H1 (cell line): ENCODE data around the gene RBAK. TPM values are rescaled to one million over a fixed set of nuclear protein-coding genes. Genes with fewer than 3 reads are reported as not detected.

Experiments
- CTCF ChIA-PET: fragments of 300-600 bp; sonication (Branson Sonifier 250); formaldehyde crosslinking; loops from one replicate; lab custom pipeline; 2021; ENCODE audit not compliant: partially characterized antibody; lab: Charles Lee
- POLR2A ChIA-PET: fragments of 300-600 bp; sonication (Branson Sonifier 250); formaldehyde crosslinking; loops from one replicate; lab custom pipeline; 2021; ENCODE audit warnings: inconsistent platforms; ENCODE audit not compliant: partially characterized antibody; lab: Charles Lee
- DNase-seq, 2 experiments: peaks; one replicate each; pipeline versions ENCODE4 v3.0.0 to v3.0.0-alpha.2; 2010 to 2022; ENCODE audit warnings: low spot score in 2 of 2, low read depth in 1 of 2, mixed read lengths in 1 of 2
- FAIRE-seq: peaks from 2 replicates; lab custom pipeline; 2011; peaks lifted over from hg19 to GRCh38; lab: Jason Lieb, UNC
- H2AFZ ChIP-seq: 2 replicates; pipeline ENCODE4 v1.8.1; 2012; ENCODE audit warnings: low read length, inconsistent platforms
- H2AK5ac ChIP-seq: 2 replicates; pipeline ENCODE4 v1.6.1; 2013; ENCODE audit warnings: low read depth, low read length
- H2BK120ac ChIP-seq: replicated peaks from 2 replicates; pipeline ENCODE3; 2013; ENCODE audit warnings: low read depth, low read length, inconsistent platforms
- H2BK12ac ChIP-seq: 2 replicates; pipeline ENCODE4 v1.6.1; 2013; ENCODE audit warnings: low read depth, low read length
- H2BK15ac ChIP-seq: 2 replicates; pipeline ENCODE4 v1.6.1; 2013; ENCODE audit warnings: low read length
- H2BK20ac ChIP-seq: 2 replicates; pipeline ENCODE4 v1.6.1; 2013; ENCODE audit warnings: low read length
- H2BK5ac ChIP-seq: 2 replicates; pipeline ENCODE4 v1.6.1; 2013; ENCODE audit warnings: low read depth, low read length
- H3K14ac ChIP-seq: 2 replicates; pipeline ENCODE4 v1.6.1; 2013; ENCODE audit warnings: inconsistent platforms; ENCODE audit not compliant: insufficient read length
- H3K18ac ChIP-seq: 2 replicates; pipeline ENCODE4 v1.6.1; 2013; ENCODE audit warnings: low read length; ENCODE audit errors: extremely low read depth
- H3K23ac ChIP-seq: 2 replicates; pipeline ENCODE4 v1.6.1; 2013; ENCODE audit warnings: inconsistent platforms; ENCODE audit not compliant: insufficient read length
- H3K23me2 ChIP-seq: 2 replicates; pipeline ENCODE4 v1.6.1; 2013; ENCODE audit warnings: low read depth, low read length
- H3K27ac ChIP-seq: 2 replicates; pipeline ENCODE4 v1.6.1; 2011; ENCODE audit warnings: low read depth, low read length, inconsistent platforms
- H3K27me3 ChIP-seq, 4 experiments: replicated peaks in 1 of 4; 1 replicate in 1 of 4; 2 replicates in 3 of 4; pipeline versions ENCODE4 v1.6.1 to v1.8.1; 2011 to 2013; ENCODE audit warnings: low read length in 3 of 4, mild to moderate bottlenecking in 3 of 4, inconsistent platforms in 2 of 4, mixed read lengths in 2 of 4, moderate library complexity in 1 of 4; ENCODE audit not compliant: control insufficient read depth in 3 of 4, insufficient read depth in 3 of 4; ENCODE audit errors: extremely low read depth in 1 of 4
- H3K36me3 ChIP-seq, 4 experiments: 2 replicates each; pipeline versions ENCODE4 v1.6.1 to v1.8.1; 2011 to 2013; ENCODE audit warnings: mild to moderate bottlenecking in 4 of 4, low read length in 3 of 4, moderate library complexity in 2 of 4, control low read depth in 1 of 4, inconsistent platforms in 1 of 4; ENCODE audit not compliant: insufficient read depth in 4 of 4, control insufficient read depth in 2 of 4
- H3K4ac ChIP-seq: replicated peaks from 2 replicates; pipeline ENCODE3; 2013; ENCODE audit warnings: low read length, low read depth, mixed read lengths, inconsistent platforms; ENCODE audit not compliant: insufficient read length
- H3K4me1 ChIP-seq, 4 experiments: replicated peaks in 1 of 4; 1 replicate in 1 of 4; 2 replicates in 3 of 4; pipeline versions ENCODE4 v1.6.1 to v1.8.1; 2011 to 2013; ENCODE audit warnings: low read length in 3 of 4, inconsistent platforms in 2 of 4, mixed read lengths in 1 of 4; ENCODE audit not compliant: insufficient read depth in 4 of 4, control insufficient read depth in 3 of 4
- H3K4me2 ChIP-seq, 2 experiments: 2 replicates each; pipeline versions ENCODE4 v1.6.1 to v1.8.1; 2011 to 2013; ENCODE audit warnings: low read depth in 2 of 2, low read length in 2 of 2, control low read depth in 1 of 2, inconsistent platforms in 1 of 2, mild to moderate bottlenecking in 1 of 2; ENCODE audit not compliant: insufficient read depth in 1 of 2
- H3K4me3 ChIP-seq, 4 experiments: fragments of 200-600, 300-600 bp in 1 of 4; sonication (generic), shearing (Covaris generic), sonication (Bioruptor Twin) in 1 of 4; 2 replicates each; pipeline versions ENCODE4 v1.5.1 to v1.8.1; 2011 to 2016; ENCODE audit warnings: low read length in 4 of 4, low read depth in 3 of 4, control low read depth in 2 of 4, inconsistent platforms in 2 of 4, mild to moderate bottlenecking in 2 of 4, mixed read lengths in 1 of 4, moderate library complexity in 1 of 4; ENCODE audit not compliant: insufficient read depth in 2 of 4; ENCODE audit errors: extremely low read depth in 1 of 4
- H3K56ac ChIP-seq: replicated peaks from 2 replicates; pipeline ENCODE3; 2013; ENCODE audit warnings: low read depth, mild to moderate bottlenecking, mixed read lengths, low read length, inconsistent platforms; ENCODE audit not compliant: insufficient read length
- H3K79me1 ChIP-seq: 2 replicates; pipeline ENCODE4 v1.6.1; 2013; ENCODE audit warnings: low read depth, low read length, control low read depth
- H3K79me2 ChIP-seq, 2 experiments: 2 replicates each; pipeline versions ENCODE4 v1.6.1 to v1.8.1; 2012 to 2013; ENCODE audit warnings: low read length in 2 of 2, mild to moderate bottlenecking in 2 of 2, inconsistent platforms in 1 of 2; ENCODE audit not compliant: insufficient read depth in 2 of 2, control insufficient read depth in 1 of 2
- H3K9ac ChIP-seq, 4 experiments: replicated peaks in 1 of 4; 1 replicate in 1 of 4; 2 replicates in 3 of 4; pipeline versions ENCODE4 v1.6.1 to v1.8.1; 2011 to 2013; ENCODE audit warnings: low read depth in 3 of 4, low read length in 3 of 4, control low read depth in 2 of 4, mild to moderate bottlenecking in 2 of 4, moderate library complexity in 2 of 4, inconsistent platforms in 1 of 4; ENCODE audit errors: extremely low read depth in 1 of 4
- H3K9me3 ChIP-seq, 2 experiments: 2 replicates each; pipeline versions ENCODE4 v1.6.1 to v1.8.1; 2012 to 2013; ENCODE audit warnings: mild to moderate bottlenecking in 2 of 2, moderate library complexity in 2 of 2, control low read depth in 1 of 2, inconsistent platforms in 1 of 2, low read depth in 1 of 2, low read length in 1 of 2, mixed read lengths in 1 of 2; ENCODE audit not compliant: insufficient read depth in 2 of 2
- H4K20me1 ChIP-seq, 2 experiments: replicated peaks in 1 of 2; 2 replicates each; pipeline versions ENCODE3 to v1.8.1; 2011 to 2013; ENCODE audit warnings: inconsistent platforms in 2 of 2, low read length in 2 of 2, mild to moderate bottlenecking in 1 of 2; ENCODE audit not compliant: insufficient read depth in 2 of 2, control insufficient read depth in 1 of 2
- H4K5ac ChIP-seq: 2 replicates; pipeline ENCODE4 v1.6.1; 2013; ENCODE audit warnings: low read length, low read depth, mixed read lengths, inconsistent platforms; ENCODE audit not compliant: insufficient read length
- H4K8ac ChIP-seq: 2 replicates; pipeline ENCODE4 v1.8.0; 2013; ENCODE audit warnings: mild to moderate bottlenecking, moderate library complexity, low read length, inconsistent platforms; ENCODE audit not compliant: insufficient read depth; ENCODE audit errors: extremely low read depth
- H4K91ac ChIP-seq: replicated peaks from 2 replicates; pipeline ENCODE3; 2013; ENCODE audit warnings: low read length, mixed read lengths, inconsistent platforms; ENCODE audit not compliant: insufficient read length
- CBX5 ChIP-seq: fragments of 300-800, 300-1000 bp; sonication (generic); IDR thresholded peaks from 2 replicates; pipeline ENCODE4 v1.7.1; 2016; ENCODE audit warnings: antibody characterized with exemption, low read length, low read depth
- CHD2 ChIP-seq: IDR thresholded peaks from 2 replicates; pipeline ENCODE4 v1.6.1; 2012; ENCODE audit warnings: low read length, improper control_type of control experiment
- EGR1 ChIP-seq: IDR thresholded peaks from 2 replicates; pipeline ENCODE4 v1.6.1; 2011; ENCODE audit warnings: low read depth, low read length, borderline replicate concordance
- POLR2A ChIP-seq, 2 experiments: IDR thresholded peaks; 1 replicate in 1 of 2; 2 replicates in 1 of 2; pipeline ENCODE4 v1.6.1; 2011; ENCODE audit warnings: low read depth in 2 of 2, low read length in 2 of 2, mild to moderate bottlenecking in 2 of 2; ENCODE audit errors: control extremely low read depth in 1 of 2
- POU5F1 ChIP-seq: IDR thresholded peaks from 2 replicates; pipeline ENCODE4 v1.6.1; 2011; ENCODE audit warnings: low read depth, mild to moderate bottlenecking, low read length, moderate library complexity
- RXRA ChIP-seq: IDR thresholded peaks from 2 replicates; pipeline ENCODE4 v1.6.1; 2011; ENCODE audit warnings: low read depth, mild to moderate bottlenecking, low read length, moderate library complexity; ENCODE audit not compliant: insufficient read depth
- SIX5 ChIP-seq: IDR thresholded peaks from 2 replicates; pipeline ENCODE4 v1.6.1; 2011; ENCODE audit warnings: mild to moderate bottlenecking, low read depth, low read length
- SP2 ChIP-seq: IDR thresholded peaks from 2 replicates; pipeline ENCODE4 v1.6.1; 2012; ENCODE audit warnings: mild to moderate bottlenecking, low read length, inconsistent platforms
- TCF12 ChIP-seq: IDR thresholded peaks from 2 replicates; pipeline ENCODE4 v1.6.1; 2011; ENCODE audit warnings: low read depth, mild to moderate bottlenecking, low read length
- WGBS, 2 experiments: shearing (Covaris generic) in 1 of 2; methylation state at CpG; one replicate each; pipeline versions ENCODE4 v1.1.6 to v1.1.7; 2013 to 2015; ENCODE audit warnings: low lambda C conversion rate in 2 of 2, mixed read lengths in 2 of 2, inconsistent platforms in 1 of 2, low coverage in 1 of 2, missing lambda C conversion rate in 1 of 2; ENCODE audit not compliant: insufficient replicate concordance in 2 of 2, insufficient coverage in 1 of 2, insufficient read length in 1 of 2; ENCODE audit errors: extremely low coverage in 1 of 2, missing lambda C conversion rate in 1 of 2; 5-methylcytosine and 5-hydroxymethylcytosine counted together
- polyA plus RNA-seq, 7 experiments: library from polyadenylated mRNA; depleted of rRNA in 3 of 7; stranded (reverse) in 5 of 7; unstranded in 2 of 7; fragments of >200 nt in 5 of 7; fragments of 200-250 nt in 2 of 7; gene quantifications; 1 replicate in 5 of 7; 2 replicates in 1 of 7; 4 replicates in 1 of 7; pipeline versions ENCODE4 v1.2.1 to v1.2.3, GENCODE V29; 2011 to 2013; ENCODE audit warnings: missing spikeins in 2 of 7, mixed read lengths in 2 of 7
- total RNA-seq: library from RNA; stranded (reverse); fragmentation: NEBNext Ultra II Directional; extraction: Animal tissue kit (Norgen Biotek cat#: 25700); gene quantifications from 2 replicates; pipeline ENCODE4 v1.2.1, GENCODE V29; 2021

The RBAK gene
- total and polyA plus RNA-seq, 2 of the 8 experiments (the other 6 are each of a cell fraction or from before 2014, with no cell fraction given): 1.9 to 18.2 TPM

GRCh38 chr7:4998244-4998643 is 47.4 kb upstream of the RBAK start:
- Histone ChIP-seq H2BK120ac (no peak overlapping the region), H2BK15ac (no peak overlapping the region), H3K79me1 (no peaks in the 10 kb centered on the region; the same call in 1 of the 2 replicates), H2AFZ (no peak overlapping the region), H3K4me2 (no peak overlapping the region), H3K79me2 (no peaks in the 10 kb centered on the region), H4K5ac (no peak overlapping the region), H3K36me3 (peaks cover 0 to 24% (median 8%) of the 10 kb centered on the region in 4 experiments; a peak in 5 of 8 replicates), H3K4me1 (no peaks in the 10 kb centered on the region), H2BK5ac (no peak overlapping the region), H3K9me3 (no peaks in the 10 kb centered on the region), H3K14ac (no peak overlapping the region), H3K27ac (no peak overlapping the region), H3K9ac (no peak overlapping the region), H3K56ac (no peak overlapping the region), H3K23me2 (no peaks in the 10 kb centered on the region), H3K4me3 (no peak overlapping the region), H4K91ac (no peak overlapping the region), H3K4ac (no peak overlapping the region), H3K23ac (no peak overlapping the region), H2AK5ac (no peak overlapping the region), H2BK12ac (no peak overlapping the region), H4K20me1 (peaks cover 0 to 3% of the 10 kb centered on the region in 2 experiments), H3K18ac (no peak overlapping the region), H4K8ac (no peak overlapping the region), H2BK20ac (no peak overlapping the region), H3K27me3 (no peaks in the 10 kb centered on the region)
- 83% methylated on average over 3 of the region's 3 CpGs; no CpG with 5 or more reads in 1 of the 2 experiments for WGBS, 2 experiments
- POLR2A ChIA-PET: interaction anchor here (0.6 to 1.1 kb wide), 2 partner anchors 9 to 51 kb away, joined by 3 read pairs; no protein-coding TSS in a partner anchor
- CTCF ChIA-PET: interaction anchor here (0.9 to 5.1 kb wide), 5 partner anchors 18 to 115 kb away, joined by 3 to 21 read pairs (median 10); no protein-coding TSS in a partner anchor
- FAIRE-seq: no peak
- DNase-seq: no peak
- TF ChIP-seq EGR1 (no peak), CHD2 (no peak), POLR2A (IDR thresholded peaks at IDR 0.05; ENCODE audit: control extremely low read depth in 1 of 2, low read depth in 2 of 2, low read length in 2 of 2) (no peak), RXRA (no peak), CBX5 (no peak), SP2 (no peak), SIX5 (no peak), POU5F1 (no peak), TCF12 (no peak)
